Hematopoietic multipotent progenitor cell treated with erythropoietin and hydrocortisone succinate and interleukin-3 and kit ligand, for 8 days (in vitro differentiated cells): ENCODE measurements around the gene MED26.

Experiments used
- DNase-seq: peaks from one replicate; pipeline ENCODE4 v3.0.0-alpha.2; 2015

MED26 gene

GRCh38 chr19:16587833-16588823 is 39.9 kb downstream of the MED26 start:
- DNase-seq, result peak; percentile 79

- DNase-seq, result no peak
Observed at GRCh38 chr19:16586991-16587832, 40.8 kb downstream of the MED26 start.

GRCh38 chr19:16586477-16586871 is 41.5 kb downstream of the MED26 start:
- no peak for DNase-seq

GRCh38 chr19:16585808-16586476 is 42.1 kb downstream of the MED26 start:
- no peak for DNase-seq

GRCh38 chr19:16585094-16585801 is 42.8 kb downstream of the MED26 start:
- no peak for DNase-seq

- peak; percentile 88 for DNase-seq
Observed at GRCh38 chr19:16584248-16585093, 43.5 kb downstream of the MED26 start.

GRCh38 chr19:16582486-16583261 is 45.3 kb downstream of the MED26 start:
- no peak for DNase-seq

GRCh38 chr19:16581971-16582343 is 46.0 kb downstream of the MED26 start:
- DNase-seq, result no peak

- DNase-seq, result no peak
Observed at GRCh38 chr19:16581145-16581970, 46.6 kb downstream of the MED26 start.

GRCh38 chr19:16579381-16579780 is 48.6 kb downstream of the MED26 start:
- DNase-seq, result no peak

GRCh38 chr19:16577531-16577985 is 50.4 kb downstream of the MED26 start:
- no peak for DNase-seq

GRCh38 chr19:16576690-16577530 is 51.1 kb downstream of the MED26 start:
- DNase-seq, result no peak

- no peak for DNase-seq
Observed at GRCh38 chr19:16575861-16576689, 51.9 kb downstream of the MED26 start.

GRCh38 chr19:16575282-16575681 is 52.7 kb downstream of the MED26 start:
- no peak for DNase-seq

GRCh38 chr19:16573925-16574324 is 54.1 kb downstream of the MED26 start:
- DNase-seq, result no peak

- DNase-seq, result no peak
Observed at GRCh38 chr19:16573296-16573695, 54.7 kb downstream of the MED26 start.

- peak; percentile 96 for DNase-seq
Observed at GRCh38 chr19:16572332-16573211, 55.4 kb downstream of the MED26 start, which contains the start of gene SLC35E1. SLC35E1 (minus strand) TSS chr19:16572415; CDS start chr19:16572364, 51 bp downstream.
